HG03159 (cell line): ENCODE results near the gene CDK12.

Experiments
- ATAC-seq: cut with Tn5 transposase; IDR thresholded peaks from one replicate; pipeline ENCODE4 v1.9.1; 2021; ENCODE audit warnings: mild to moderate bottlenecking, moderate library complexity; ENCODE audit not compliant: unreplicated experiment

The CDK12 gene

GRCh38 chr17:39579318-39580081 lies 118.2 kb downstream of the CDK12 start:
- no peak for ATAC-seq

DNA sequence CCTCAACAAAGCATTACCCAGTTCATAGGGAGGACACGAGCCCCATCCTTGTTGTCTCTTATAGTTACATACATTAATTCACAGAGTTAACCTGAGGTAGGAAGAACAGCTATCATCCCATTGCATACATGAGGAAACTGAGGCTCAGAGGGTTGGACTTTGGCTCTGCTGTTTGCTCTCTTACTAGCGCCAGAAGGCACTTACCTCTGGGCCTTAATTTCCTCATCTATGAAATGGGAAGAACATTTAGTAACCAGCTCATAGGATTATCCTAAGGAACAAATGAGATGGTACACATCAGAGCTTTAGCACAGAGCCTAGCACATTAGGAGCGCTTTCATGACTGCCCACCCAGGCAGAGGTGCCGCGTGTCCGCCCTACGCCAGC lies 118.8 kb downstream of the CDK12 start:
- no peak for ATAC-seq

GRCh38 chr17:39581071-39581758 lies 119.9 kb downstream of the CDK12 start:
- no peak for ATAC-seq

GRCh38 chr17:39581759-39582085 lies 120.4 kb downstream of the CDK12 start:
- no peak for ATAC-seq

DNA sequence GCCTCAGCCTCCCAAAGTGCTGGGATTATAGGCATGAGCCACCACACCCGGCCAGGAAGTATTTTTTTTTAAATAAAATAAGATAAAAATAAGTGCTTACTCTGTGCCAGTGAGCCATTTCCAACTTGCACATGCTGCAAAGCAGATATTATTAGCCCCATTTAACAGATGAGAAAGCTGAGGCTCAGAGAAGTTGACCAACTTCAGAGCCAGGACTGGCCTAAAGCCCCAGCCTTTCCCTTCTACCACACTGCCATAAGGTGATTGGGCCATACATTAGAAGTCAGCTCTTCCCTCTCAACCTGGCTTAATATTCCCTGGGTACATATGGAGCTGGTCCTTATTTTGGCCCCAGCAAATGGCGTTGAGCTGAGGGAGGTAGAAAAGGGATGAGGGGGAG lies 121.4 kb downstream of the CDK12 start:
- no peak for ATAC-seq
